MCF 10A (cell line): Measurements from ENCODE around the gene FBH1. TPM values are rescaled to one million over a fixed set of nuclear protein-coding genes. Genes with fewer than 3 reads are reported as not detected.

Experiments used
- BruUV-seq: library from RNA; stranded (reverse); fragments of 400-500 nt; replicated peaks from 2 replicates; lab custom pipeline; 2021; lab: Mats Ljungman, UMichigan
- CTCF ChIA-PET: fragments of 300-600 bp; sonication (Branson Sonifier 250); formaldehyde crosslinking; extraction: SDS; loops from one replicate; lab custom pipeline; 2021; ENCODE audit warnings: antibody characterized with exemption, inconsistent platforms; lab: Yijun Ruan, JAX
- POLR2A ChIA-PET: fragments of 300-600, 350-650 bp; sonication (Branson Sonifier 250); formaldehyde crosslinking; extraction: SDS; loops from one replicate; lab custom pipeline; 2020; ENCODE audit warnings: antibody characterized with exemption, inconsistent platforms; lab: Yijun Ruan, JAX
- DNase-seq: peaks from one replicate; pipeline ENCODE4 v3.0.0-alpha.2; 2018; ENCODE audit not compliant: unreplicated experiment
- H3K27ac Mint-ChIP-seq: one replicate; pipeline ENCODE4 v1.8.0; 2022; ENCODE audit warnings: mild to moderate bottlenecking, low read depth, mixed read lengths; ENCODE audit not compliant: unreplicated experiment
- H3K27me3 Mint-ChIP-seq: one replicate; pipeline ENCODE4 v1.8.0; 2022; ENCODE audit warnings: mixed read lengths; ENCODE audit not compliant: insufficient read depth, unreplicated experiment
- H3K36me3 Mint-ChIP-seq: one replicate; pipeline ENCODE4 v1.8.0; 2022; ENCODE audit warnings: mild to moderate bottlenecking, moderate library complexity, mixed read lengths; ENCODE audit not compliant: insufficient read depth, unreplicated experiment
- H3K4me1 Mint-ChIP-seq: one replicate; pipeline ENCODE4 v1.8.0; 2022; ENCODE audit warnings: mixed read lengths; ENCODE audit not compliant: insufficient read depth, unreplicated experiment
- H3K4me3 Mint-ChIP-seq: one replicate; pipeline ENCODE4 v1.8.0; 2022; ENCODE audit warnings: mild to moderate bottlenecking, moderate library complexity, mixed read lengths; ENCODE audit not compliant: unreplicated experiment
- H3K9me3 Mint-ChIP-seq: one replicate; pipeline ENCODE4 v1.8.0; 2022; ENCODE audit warnings: mixed read lengths; ENCODE audit not compliant: unreplicated experiment
- CTCF ChIP-seq: fragments of 200-600 bp; IDR thresholded peaks from one replicate; pipeline ENCODE4 v1.8.0; 2022; ENCODE audit warnings: antibody characterized with exemption, mild to moderate bottlenecking; ENCODE audit not compliant: unreplicated experiment
- intact Hi-C: fragments of 100-400 bp; cut with micrococcal nuclease; formaldehyde crosslinking; loops from 2 replicates; pipeline ENCODE4 v1.14.1; 2022
- total RNA-seq: library from RNA; stranded (reverse); gene quantifications from 2 replicates; pipeline ENCODE4 v1.2.3, GENCODE V29; 2022

FBH1 gene
- total RNA-seq, 1 experiment from 2014 or later, result 61.8 TPM

GRCh38 chr10:5963071-5963470 lies 73.0 kb downstream of the FBH1 start:
- ChIA-PET POLR2A (no interaction called here), CTCF (no interaction called here)
- TF ChIP-seq CTCF, result no peak
- intact Hi-C loops, result no loop called here
- H3K9me3 Mint-ChIP-seq, result no peaks in the 10 kb centered on the region
- peaks cover 6% of the 10 kb centered on the region for H3K4me1 Mint-ChIP-seq
- no peak for DNase-seq
- no peak overlapping the region for H3K27ac Mint-ChIP-seq
- no TSS peak for BruUV-seq
- no peak overlapping the region for H3K4me3 Mint-ChIP-seq
- H3K36me3 Mint-ChIP-seq, result peaks cover 4% of the 10 kb centered on the region
- no peaks in the 10 kb centered on the region for H3K27me3 Mint-ChIP-seq

GRCh38 chr10:5963591-5963990 lies 73.5 kb downstream of the FBH1 start:
- DNase-seq, result no peak
- peaks cover 6% of the 10 kb centered on the region for H3K4me1 Mint-ChIP-seq
- H3K27ac Mint-ChIP-seq, result no peak overlapping the region
- no peak overlapping the region for H3K4me3 Mint-ChIP-seq
- ChIA-PET CTCF (no interaction called here), POLR2A (no interaction called here)
- TF ChIP-seq CTCF, result no peak
- BruUV-seq, result no TSS peak
- no peaks in the 10 kb centered on the region for H3K9me3 Mint-ChIP-seq
- intact Hi-C loops, result no loop called here
- H3K27me3 Mint-ChIP-seq, result no peaks in the 10 kb centered on the region
- peaks cover 4% of the 10 kb centered on the region for H3K36me3 Mint-ChIP-seq

GRCh38 chr10:5964736-5965135 lies 74.7 kb downstream of the FBH1 start:
- BruUV-seq, result no TSS peak
- no peak for TF ChIP-seq CTCF
- no peak overlapping the region for H3K4me3 Mint-ChIP-seq
- no peaks in the 10 kb centered on the region for H3K4me1 Mint-ChIP-seq
- CTCF ChIA-PET, result interaction anchor here (0.6 kb wide), 1 partner anchor 145 kb away, joined by 3 read pairs; no protein-coding TSS in a partner anchor
- intact Hi-C loops, result no loop called here
- no peak overlapping the region for H3K27ac Mint-ChIP-seq
- no peaks in the 10 kb centered on the region for H3K9me3 Mint-ChIP-seq
- H3K27me3 Mint-ChIP-seq, result no peaks in the 10 kb centered on the region
- H3K36me3 Mint-ChIP-seq, result peaks cover 4% of the 10 kb centered on the region
- DNase-seq, result no peak
- POLR2A ChIA-PET, result interaction anchor here (0.7 kb wide), 1 partner anchor 12 kb away, joined by 3 read pairs; no protein-coding TSS in a partner anchor

GRCh38 chr10:5965266-5965665 lies 75.2 kb downstream of the FBH1 start:
- Mint-ChIP-seq H3K4me3 (no peak overlapping the region), H3K9me3 (no peaks in the 10 kb centered on the region), H3K27me3 (no peaks in the 10 kb centered on the region), H3K4me1 (no peaks in the 10 kb centered on the region), H3K36me3 (peaks cover 4% of the 10 kb centered on the region), H3K27ac (no peak overlapping the region)
- intact Hi-C loops, result no loop called here
- no TSS peak for BruUV-seq
- CTCF ChIA-PET, result no interaction called here
- DNase-seq, result no peak
- POLR2A ChIA-PET, result interaction anchor here (0.7 kb wide), 1 partner anchor 11 kb away, joined by 3 read pairs; no protein-coding TSS in a partner anchor
- no peak for TF ChIP-seq CTCF
